ENCODE data around the gene PLCH1.

- TF ChIP-seq, protein P1, sequence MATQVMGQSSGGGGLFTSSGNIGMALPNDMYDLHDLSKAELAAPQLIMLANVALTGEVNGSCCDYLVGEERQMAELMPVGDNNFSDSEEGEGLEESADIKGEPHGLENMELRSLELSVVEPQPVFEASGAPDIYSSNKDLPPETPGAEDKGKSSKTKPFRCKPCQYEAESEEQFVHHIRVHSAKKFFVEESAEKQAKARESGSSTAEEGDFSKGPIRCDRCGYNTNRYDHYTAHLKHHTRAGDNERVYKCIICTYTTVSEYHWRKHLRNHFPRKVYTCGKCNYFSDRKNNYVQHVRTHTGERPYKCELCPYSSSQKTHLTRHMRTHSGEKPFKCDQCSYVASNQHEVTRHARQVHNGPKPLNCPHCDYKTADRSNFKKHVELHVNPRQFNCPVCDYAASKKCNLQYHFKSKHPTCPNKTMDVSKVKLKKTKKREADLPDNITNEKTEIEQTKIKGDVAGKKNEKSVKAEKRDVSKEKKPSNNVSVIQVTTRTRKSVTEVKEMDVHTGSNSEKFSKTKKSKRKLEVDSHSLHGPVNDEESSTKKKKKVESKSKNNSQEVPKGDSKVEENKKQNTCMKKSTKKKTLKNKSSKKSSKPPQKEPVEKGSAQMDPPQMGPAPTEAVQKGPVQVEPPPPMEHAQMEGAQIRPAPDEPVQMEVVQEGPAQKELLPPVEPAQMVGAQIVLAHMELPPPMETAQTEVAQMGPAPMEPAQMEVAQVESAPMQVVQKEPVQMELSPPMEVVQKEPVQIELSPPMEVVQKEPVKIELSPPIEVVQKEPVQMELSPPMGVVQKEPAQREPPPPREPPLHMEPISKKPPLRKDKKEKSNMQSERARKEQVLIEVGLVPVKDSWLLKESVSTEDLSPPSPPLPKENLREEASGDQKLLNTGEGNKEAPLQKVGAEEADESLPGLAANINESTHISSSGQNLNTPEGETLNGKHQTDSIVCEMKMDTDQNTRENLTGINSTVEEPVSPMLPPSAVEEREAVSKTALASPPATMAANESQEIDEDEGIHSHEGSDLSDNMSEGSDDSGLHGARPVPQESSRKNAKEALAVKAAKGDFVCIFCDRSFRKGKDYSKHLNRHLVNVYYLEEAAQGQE (IDR thresholded peaks at IDR 0.05; ENCODE audit: low read depth) = no peak
- TF ChIP-seq, protein P2, sequence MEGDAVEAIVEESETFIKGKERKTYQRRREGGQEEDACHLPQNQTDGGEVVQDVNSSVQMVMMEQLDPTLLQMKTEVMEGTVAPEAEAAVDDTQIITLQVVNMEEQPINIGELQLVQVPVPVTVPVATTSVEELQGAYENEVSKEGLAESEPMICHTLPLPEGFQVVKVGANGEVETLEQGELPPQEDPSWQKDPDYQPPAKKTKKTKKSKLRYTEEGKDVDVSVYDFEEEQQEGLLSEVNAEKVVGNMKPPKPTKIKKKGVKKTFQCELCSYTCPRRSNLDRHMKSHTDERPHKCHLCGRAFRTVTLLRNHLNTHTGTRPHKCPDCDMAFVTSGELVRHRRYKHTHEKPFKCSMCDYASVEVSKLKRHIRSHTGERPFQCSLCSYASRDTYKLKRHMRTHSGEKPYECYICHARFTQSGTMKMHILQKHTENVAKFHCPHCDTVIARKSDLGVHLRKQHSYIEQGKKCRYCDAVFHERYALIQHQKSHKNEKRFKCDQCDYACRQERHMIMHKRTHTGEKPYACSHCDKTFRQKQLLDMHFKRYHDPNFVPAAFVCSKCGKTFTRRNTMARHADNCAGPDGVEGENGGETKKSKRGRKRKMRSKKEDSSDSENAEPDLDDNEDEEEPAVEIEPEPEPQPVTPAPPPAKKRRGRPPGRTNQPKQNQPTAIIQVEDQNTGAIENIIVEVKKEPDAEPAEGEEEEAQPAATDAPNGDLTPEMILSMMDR (IDR thresholded peaks at IDR 0.05 in 2 of 3, conservative IDR thresholded peaks at IDR 0.05 in 1 of 3; ENCODE audit: borderline replicate concordance in 1 of 3, insufficient read depth in 1 of 3, low read depth in 2 of 3, low read length in 2 of 3) = no peak
- no peak for TF ChIP-seq EGR1 (IDR thresholded peaks at IDR 0.05; ENCODE audit: low read depth)
- TF ChIP-seq EZH2 (IDR thresholded peaks at IDR 0.05) = no peak
- no peak for TF ChIP-seq TCF7L2 (IDR thresholded peaks at IDR 0.05; ENCODE audit: borderline replicate concordance, extremely low read depth, insufficient read depth, insufficient read length)
- no peak for TF ChIP-seq POLR2A (IDR thresholded peaks at IDR 0.05; ENCODE audit: borderline replicate concordance, extremely low read depth, insufficient read depth, insufficient read length)
- TF ChIP-seq RAD21 (IDR thresholded peaks at IDR 0.05; ENCODE audit: low read depth) = no peak
- no peak for TF ChIP-seq POLR2AphosphoS5 (IDR thresholded peaks at IDR 0.05; ENCODE audit: low read depth, low read length)
- TF ChIP-seq, protein P3, sequence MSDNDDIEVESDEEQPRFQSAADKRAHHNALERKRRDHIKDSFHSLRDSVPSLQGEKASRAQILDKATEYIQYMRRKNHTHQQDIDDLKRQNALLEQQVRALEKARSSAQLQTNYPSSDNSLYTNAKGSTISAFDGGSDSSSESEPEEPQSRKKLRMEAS (IDR thresholded peaks at IDR 0.05) = no peak
- no peak for TF ChIP-seq SP1 (IDR thresholded peaks at IDR 0.05; ENCODE audit: low read depth)
- no peak for TF ChIP-seq ZBTB33 (IDR thresholded peaks at IDR 0.05; ENCODE audit: extremely low read depth, insufficient replicate concordance, low read length)
- TF ChIP-seq ELF1 (IDR thresholded peaks at IDR 0.05; ENCODE audit: borderline replicate concordance, low read depth) = no peak
- TF ChIP-seq JUND (IDR thresholded peaks at IDR 0.05) = no peak
Observed at GRCh38 chr3:155646128-155646527, 98.7 kb downstream of the PLCH1 start.
